AG08396 (cell line): ENCODE data around the gene SMARCB1.
A peak's percentile ranks its signal among the peaks of the same experiment; 100 is the strongest.

Source experiments
- DNase-seq: peaks from one replicate; pipeline ENCODE4 v3.0.0; 2012; ENCODE audit warnings: low spot score, mixed read lengths

Gene SMARCB1

DNA sequence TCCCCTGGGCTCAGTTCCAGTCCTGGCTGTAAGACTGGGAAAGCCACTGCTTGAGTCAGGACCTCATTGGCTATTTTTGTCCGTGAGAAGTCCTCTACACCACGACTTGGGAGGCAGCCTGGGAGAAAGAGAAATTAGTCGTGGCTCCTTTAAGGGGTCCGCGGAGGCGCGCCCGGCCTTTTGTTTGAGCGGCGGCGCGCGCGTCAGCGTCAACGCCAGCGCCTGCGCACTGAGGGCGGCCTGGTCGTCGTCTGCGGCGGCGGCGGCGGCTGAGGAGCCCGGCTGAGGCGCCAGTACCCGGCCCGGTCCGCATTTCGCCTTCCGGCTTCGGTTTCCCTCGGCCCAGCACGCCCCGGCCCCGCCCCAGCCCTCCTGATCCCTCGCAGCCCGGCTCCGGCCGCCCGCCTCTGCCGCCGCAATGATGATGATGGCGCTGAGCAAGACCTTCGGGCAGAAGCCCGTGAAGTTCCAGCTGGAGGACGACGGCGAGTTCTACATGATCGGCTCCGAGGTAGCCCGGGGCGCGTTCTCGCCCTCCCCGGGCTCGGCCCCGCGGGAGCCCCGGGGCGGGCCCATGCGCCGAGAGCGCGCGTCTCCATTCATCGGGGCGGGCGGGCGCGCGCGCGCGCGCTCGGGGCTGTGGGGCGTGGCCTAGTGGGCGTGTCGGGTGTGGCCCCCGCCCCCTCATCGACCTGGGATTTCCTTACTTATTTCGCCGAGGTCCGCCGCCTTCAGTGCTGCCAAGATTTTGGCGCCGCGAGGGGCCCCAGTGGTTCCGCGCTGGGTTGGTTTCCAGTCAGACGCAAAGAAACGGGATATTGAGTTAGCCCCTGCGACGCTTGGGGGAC lies at the start of gene SMARCB1:
Gene SMARCB1 (plus strand): TSS at position 215 of the 848 bp plus-strand sequence. CDS start 204 bp downstream, at position 419.
- peak; percentile 97 for DNase-seq

DNA sequence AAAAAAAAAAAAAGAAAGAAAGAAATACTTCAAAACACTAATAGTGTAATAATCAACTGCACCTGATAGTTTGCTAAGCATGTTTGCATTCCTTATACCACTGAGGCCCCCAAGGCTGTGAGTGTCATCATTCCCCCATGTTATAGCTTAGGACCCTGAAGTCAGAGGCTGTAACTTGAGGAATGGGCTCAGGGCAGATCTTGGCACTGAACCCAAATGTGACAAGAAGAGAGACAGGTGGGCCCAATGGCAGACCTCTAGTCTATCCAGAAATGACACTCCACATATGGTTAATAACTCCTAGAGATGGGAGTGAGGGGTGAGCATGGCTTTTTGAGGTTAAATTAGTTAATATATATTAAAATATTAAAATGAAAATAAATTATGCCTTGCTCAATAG lies 49.1 kb upstream of the SMARCB1 start:
- no peak for DNase-seq

DNA sequence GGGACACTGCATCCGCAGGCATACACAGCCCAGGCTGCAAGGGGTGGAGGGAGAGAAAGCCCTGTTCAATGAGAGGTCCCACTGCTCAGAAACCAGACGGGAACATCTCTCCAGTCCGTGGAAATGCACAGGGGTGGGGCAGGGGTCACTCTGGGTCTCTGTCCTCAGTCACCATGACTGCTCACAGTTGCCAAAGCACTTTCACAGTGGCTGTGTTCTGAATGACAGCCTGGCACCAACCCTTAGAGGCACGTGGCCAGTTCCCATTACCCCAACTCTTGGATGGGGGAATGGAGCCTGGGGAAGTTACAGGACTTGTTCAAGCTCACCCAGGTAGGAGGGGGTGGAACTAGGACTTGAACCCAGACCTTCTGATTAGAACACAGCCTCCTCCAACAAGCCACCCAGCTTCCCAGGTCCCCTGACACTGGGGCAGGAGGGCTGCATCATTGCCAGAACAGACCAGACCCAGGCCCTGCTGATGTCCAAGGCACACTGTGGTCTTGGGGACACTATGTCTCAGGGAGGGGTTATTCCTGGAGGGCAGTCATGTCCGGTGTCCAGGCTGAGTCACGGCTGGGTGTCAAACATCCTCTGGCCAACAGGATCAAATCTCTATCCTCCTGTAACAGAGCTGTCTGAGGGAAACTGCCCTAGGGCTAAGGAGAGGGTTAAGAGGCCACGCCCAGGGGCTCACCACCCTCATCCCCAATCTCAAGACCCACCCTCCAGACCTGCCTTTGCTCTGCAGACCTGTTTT lies 44.1 kb upstream of the SMARCB1 start:
- no peak for DNase-seq

DNA sequence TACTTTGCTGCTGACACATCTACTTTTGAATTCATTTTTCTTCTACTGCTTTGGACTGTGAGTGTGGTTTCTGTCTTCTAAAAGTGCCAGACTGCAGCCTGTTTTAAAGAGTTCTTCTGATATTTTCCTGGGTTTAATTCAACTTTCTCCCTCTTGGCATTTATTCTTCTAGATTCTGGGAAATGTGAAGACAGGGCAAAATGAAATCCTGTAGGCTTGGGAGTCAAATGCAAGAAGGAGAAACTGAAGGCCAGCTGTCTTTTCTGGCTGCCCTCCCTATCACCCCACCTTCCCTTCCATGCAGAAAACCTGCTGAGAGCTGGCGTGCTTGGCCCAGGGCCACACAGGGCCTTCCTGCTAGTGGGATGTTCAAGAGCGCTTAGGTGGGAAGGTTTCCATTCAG lies 43.5 kb upstream of the SMARCB1 start:
- DNase-seq, result no peak

DNA sequence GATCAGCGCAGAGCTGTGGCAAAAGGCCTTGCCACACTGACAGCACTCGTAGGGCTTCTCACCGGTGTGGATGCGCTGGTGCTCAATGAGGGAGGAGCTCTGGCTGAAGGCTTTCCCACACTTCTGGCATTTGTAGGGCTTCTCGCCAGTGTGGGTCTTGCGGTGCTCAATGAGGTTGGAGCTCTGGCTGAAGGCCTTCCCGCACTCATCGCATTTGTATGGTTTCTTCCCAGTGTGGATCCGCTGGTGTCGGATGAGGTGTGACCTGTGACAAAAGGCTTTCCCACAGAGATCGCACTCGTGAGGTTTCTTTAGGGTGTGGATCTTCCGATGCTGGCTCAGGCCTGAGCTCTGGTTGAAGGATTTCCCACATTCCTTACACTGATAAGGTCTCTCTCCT lies 42.8 kb upstream of the SMARCB1 start:
- DNase-seq, result no peak

DNA sequence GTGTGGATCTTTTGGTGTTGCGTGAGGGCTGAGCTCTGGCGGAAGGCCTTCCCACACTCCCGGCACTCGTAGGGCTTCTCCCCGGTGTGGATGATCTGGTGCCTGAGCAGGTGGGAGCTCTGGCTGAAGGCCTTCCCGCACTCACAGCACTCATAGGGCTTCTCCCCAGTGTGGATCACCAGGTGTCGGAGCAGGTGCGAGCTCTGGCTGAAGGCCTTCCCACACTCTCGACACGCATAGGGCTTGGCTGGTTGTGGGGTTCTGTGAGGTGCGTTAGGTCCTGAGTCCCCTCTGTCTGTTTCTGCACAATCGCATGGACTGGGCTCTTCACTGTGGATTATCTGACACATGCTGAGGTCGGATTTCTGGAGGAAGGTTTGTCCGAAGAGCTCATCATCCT lies 42.3 kb upstream of the SMARCB1 start:
- no peak for DNase-seq

DNA sequence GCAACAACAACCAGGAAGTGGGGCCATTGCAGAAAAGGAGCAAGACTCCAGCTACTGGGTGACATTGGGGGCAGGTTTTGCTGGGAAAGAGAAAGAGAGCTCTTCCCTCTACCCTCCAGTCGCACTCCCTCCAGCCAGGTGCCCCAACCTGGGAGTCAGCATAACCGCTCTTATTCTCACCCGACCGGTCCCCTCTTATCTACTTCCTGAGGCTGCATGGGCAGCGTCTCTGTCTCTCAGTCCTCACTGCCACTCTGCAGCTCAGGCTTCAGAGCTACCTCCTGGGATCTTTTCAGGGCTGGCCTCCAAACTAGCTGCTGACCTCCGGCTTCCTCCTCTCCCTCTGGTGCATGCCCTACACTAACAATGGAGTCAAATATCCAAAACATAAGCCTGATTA lies 41.0 kb upstream of the SMARCB1 start:
- DNase-seq, result no peak

DNA sequence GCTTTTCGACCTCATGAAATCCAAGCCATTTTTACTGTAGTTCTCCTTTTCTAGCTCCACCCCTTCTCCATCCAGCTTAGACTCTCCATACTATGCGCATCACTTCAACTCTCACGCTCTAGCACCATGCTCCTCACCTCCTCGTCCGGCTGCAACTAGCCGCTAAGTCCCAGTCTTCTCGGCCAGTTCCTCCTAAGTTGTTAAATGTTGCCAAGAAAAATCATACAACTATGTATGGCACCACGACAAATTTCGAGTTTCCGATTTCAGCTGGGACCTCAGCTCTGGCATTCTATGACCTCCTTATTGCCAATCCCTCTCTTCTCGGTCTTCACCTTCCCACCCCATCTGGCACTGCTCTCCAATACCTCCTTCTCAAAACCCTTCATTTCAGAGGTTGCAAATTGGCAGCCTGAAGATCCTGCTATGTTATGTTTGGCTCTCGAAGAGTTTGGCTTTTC lies 36.9 kb upstream of the SMARCB1 start:
- no peak for DNase-seq

DNA sequence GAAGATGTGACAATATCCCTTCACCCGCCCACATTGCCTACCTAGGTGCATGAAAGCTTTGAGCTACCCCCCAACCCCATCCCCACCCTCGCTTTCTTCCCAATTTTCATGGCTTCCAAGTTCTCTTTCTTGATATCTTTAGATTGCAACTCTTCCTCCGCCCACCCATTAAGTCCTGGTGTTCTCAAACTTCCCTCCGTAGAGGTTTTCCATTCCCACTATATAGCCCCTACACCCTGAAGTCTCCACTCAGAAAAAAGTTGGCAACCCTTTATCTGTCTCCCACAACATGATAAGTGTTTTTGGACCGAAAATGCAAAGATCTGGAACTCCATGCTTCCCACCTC lies 36.4 kb upstream of the SMARCB1 start:
- DNase-seq, result no peak

DNA sequence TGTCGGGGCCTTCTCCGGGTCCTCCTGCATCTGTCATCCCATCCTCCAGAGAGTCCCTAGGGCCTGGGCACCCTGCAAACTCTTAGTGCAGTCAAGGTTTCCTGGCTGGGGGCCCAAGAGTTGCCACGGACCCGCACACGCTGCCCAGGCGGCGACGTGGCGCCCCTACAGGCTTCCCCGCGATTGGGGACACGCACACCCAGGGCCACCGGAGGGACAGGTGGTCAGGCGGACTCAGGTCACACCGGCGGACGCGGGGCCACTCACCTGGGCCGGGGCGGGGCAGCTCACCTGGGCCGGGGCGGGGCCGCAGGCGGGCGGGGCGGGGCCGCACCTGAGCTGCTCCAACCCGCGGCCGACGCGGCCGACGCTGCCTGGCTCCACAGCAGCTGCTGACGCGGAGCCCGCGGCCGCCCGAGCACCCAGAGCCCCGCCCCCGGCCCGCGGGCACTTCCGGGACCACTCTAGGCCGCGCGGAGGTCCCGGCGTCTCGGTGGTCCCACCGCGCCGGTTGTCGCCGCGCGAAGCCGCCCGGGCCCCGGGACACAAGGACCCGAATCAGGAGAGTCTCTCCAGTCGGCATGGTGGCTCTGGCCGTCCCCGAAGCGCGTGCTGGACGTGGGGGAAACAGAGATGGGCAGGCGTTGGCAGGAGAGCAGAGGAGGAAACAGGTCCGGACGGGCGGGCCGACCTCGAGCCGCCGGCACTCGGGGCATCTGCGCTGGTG lies 35.9 kb upstream of the SMARCB1 start, which contains the start of gene ZNF70:
Gene ZNF70 (minus strand): TSS at position 399 of the 727 bp plus-strand sequence. CDS start 5,972 bp downstream, outside the sequence.
- DNase-seq, result peak; percentile 94

DNA sequence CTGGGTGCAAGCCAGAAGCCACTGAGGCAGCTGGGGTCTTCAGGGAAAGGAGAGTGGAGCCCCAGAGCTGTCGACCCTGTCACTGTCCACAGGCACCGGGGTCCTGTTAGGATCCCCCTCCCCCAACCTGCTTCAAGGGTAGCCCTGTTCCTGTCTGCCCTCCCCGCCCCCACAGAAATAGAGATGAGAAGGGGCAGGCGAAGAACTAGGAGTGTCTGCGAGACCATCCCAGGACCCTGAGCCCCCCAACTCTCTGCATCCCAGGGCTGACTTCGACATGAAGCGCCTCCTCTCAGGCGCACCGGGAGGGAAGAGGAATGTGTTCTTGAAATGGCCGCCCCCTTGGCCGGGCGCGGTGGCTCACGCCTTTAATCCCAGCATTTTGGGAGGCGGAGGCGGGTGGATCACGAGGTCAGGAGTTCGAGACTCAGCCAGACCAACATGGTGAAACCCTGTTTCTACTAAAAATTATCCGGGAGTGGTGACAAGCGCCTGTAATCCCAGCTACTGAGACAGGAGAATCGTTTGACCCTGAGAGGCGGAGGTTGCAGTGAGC lies 35.2 kb upstream of the SMARCB1 start:
- no peak for DNase-seq

DNA sequence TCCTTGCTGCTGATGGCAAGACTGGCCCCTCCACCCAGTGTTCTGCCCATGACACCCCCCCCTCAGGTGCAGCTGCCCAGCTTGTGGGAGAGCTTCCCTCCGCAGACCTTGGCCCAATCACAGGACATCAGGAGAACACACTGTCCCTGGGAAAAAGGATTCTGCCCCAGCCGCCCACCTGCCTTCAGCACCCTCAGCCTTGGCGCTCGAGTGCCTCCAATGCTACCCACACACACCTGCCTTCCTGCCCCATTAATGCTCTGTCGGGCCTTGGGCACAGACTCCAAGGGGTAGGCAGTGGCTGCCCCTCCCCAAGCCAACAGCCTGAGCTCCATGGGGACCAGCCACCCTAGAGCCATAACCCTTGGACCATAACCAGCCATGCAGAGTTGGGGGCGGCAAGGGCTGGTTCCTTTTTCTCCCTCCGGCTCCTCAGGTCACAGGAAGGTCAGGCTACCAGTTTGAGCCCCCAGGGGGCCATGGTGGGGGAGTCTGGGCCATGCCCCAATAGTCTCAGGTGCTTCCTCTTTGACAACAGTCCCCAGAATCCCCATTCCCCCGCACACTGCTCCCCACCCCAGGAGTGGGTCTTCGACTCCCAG lies 34.6 kb upstream of the SMARCB1 start:
- DNase-seq, result no peak

DNA sequence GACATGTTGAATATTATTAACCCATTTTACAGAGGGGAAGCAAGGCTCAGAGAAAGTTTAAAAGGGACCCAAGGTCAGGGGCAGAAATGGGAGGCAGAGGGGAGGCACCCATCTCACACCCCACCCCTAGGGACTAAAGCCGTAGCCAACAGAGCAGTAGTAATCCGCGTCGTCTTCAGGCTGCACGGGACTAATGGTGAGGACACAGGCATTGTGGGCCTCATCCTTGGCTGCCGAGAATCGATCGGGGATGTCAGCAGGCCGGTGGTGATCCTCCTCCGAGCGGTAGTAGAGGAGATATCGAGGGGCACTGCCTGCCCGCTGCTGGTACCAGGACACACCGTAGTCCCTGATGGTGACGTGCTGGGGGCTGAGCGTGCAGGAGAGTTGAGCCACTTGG lies 34.0 kb upstream of the SMARCB1 start:
- no peak for DNase-seq

DNA sequence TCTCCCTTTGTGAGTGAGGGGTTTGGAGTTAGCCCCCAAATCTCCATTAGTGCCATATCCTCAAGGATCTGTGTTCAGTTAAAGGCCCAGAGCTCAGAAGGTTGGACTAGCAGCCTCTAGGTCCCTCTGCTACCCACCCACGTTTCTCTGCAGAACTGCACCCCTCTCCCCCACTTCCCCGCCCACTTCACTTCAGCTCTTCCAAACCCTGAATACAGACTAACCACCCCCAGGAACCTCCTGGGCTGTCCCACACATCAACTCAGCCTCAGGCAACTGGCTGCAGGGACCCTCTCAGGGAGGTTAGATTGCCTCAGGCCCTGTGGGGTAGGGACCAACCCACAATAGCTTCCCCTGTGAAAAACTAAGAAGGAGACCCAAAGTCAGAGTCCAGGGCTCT lies 33.4 kb upstream of the SMARCB1 start:
- no peak for DNase-seq

DNA sequence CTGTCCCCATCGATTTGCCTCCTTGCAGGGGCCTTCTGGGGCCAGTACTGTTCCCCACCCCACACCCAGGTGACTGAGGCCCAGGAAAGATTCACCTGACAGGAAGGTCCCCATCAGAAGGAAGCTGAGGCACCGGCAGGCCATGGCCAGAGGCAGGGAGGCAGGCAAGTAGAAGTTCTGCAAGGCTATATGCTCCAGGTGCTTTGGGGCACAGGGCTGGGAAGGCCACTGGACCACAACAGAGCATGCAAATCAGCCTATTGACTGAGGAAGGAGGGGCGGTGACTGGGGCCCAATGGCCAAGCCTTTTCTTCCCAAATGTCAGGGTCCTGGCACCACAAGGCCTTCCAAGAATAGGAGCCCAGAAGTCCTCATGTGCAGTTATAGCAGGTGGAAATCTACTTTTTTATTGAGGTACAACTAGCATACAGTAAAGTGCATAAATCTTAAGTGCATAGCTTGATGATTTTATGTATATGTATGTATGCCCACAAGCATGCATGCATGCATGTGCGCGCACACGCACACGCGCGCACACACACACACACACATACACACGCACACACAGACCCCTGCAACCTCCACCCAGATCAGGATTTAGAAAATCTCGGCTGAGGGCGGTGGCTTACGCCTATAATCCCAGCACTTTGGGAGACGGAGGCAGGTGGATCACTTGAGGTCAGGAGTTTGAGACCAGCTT lies 32.4 kb upstream of the SMARCB1 start, which contains the start of gene VPREB3:
Gene VPREB3 (minus strand): TSS at position 206 of the 700 bp plus-strand sequence. CDS start 62 bp downstream, at position 144.
- DNase-seq, result no peak

DNA sequence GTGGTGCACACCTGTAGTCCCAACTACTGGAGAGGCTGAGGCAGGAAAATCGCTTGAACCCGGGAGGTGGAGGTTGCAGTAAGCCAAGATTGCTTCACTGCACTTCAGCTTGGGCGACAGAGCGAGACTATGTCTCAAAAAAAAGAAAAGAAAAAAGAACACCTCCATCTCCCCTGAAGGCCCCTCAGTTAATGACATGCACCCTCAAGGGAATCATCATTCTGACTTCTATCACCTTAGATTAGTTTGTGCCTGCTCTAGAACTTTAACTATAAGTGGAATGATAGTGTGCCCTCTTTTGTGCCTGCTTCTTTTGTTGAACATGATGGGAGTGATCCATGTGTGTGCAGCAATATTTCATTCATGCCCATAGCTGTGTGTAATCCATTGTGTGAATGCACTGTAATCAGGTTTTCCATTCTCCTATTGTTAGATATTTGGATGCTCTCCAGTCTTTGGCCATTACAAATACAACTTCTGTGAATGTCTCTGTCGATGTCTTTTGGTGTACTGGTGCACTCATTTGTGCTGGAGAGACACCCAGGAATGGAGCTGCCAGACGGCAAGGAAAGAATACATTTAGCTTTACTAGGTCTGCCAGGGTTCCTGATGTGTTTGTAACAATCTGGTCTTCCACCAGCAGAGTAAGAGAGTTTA lies 31.7 kb upstream of the SMARCB1 start:
- no peak for DNase-seq

DNA sequence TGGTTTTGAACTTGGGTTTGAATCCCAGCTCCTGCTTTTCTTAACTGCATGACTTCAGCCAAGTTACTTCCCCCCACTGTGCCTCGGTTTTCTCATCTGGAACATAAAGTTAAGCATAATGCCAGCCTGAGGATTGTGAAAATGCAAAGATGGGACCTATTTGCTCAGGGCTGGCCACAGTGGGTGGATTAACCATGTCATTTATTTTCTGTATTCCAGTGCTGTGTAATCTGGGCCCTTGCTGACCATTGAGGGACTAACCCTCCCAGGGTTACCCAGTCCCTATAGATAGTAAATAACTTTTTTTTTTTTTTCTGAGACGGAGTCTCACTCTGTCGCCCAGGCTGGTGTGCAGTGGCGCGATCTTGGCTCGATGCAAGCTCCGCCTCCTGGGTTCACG lies 31.1 kb upstream of the SMARCB1 start:
- DNase-seq, result no peak

DNA sequence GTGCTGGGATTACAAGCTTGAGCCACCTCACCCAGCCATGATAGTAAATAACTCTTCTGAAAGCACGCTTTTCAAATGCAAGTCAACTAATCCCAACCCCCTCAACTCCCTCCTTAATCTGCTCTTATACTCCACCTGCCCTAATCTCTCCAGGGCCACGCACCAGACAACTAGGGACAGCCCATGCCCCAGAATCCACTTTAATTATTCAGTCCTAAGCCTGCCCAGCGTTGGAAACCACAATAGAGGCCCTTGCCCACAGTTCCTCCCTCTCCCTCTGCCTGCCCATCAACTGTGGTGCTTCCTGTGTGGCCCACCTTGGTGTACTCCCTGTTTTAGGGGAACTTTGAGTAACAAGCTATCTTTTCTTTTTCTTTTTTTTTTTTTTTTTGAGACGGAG lies 29.9 kb upstream of the SMARCB1 start:
- DNase-seq, result no peak

DNA sequence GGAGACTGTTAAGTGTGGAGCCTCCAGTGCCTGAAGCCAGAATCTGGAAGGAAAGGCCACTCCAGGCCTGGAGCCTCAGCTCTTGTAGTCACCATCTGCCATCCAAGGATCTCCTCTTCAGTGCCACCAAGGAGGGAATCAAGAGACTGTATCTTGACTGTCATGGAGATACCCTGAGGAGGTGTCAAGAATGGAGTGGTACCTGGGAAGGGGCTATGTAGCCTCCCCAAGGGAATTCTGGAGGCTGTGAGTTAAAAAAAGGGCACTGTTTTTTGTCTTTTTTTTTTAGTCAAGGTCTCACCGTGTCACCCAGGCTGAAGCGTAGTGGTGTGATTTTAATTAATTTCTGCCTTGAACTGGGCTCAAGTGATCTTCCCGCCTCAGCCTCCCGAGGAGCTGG lies 27.2 kb upstream of the SMARCB1 start:
- DNase-seq, result no peak

DNA sequence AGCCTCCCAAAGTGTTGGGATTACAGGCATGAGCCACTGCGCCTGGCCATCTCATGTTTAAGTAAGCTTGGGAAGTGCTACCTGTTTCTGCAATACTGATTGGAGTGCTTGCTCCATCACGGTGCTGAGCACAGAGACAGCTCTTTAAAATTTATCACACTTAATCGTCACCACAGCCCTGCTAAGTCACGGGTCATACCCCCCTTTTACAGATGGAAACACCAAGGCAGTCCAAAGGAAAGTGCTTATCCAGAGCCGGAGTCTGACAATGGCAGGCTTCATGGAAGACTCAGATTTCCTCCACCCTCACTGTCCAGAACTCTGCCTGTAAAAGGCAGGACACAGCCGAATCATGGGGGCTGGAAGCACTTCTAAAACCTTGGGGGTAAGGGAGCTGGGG lies 26.7 kb upstream of the SMARCB1 start:
- no peak for DNase-seq
